Activated B cell treated with CpG ODN at 0.5 μM for 24 hours (primary cell): ENCODE measurements around the gene PTPRH. TPM values are rescaled to one million over a fixed set of nuclear protein-coding genes. Genes with fewer than 3 reads are reported as not detected.

Source experiments
- ATAC-seq: fragments of 200-7000 bp; cut with Tn5 transposase; one replicate; pipeline ENCODE4 v1.10.0; 2021; ENCODE audit warnings: low read depth, mild to moderate bottlenecking, moderate library complexity
- CTCF ChIA-PET: fragments of 350-600 bp; sonication (Branson Sonifier 250); formaldehyde crosslinking; loops from one replicate; lab custom pipeline; 2021; ENCODE audit warnings: antibody characterized with exemption; lab: Charles Lee
- POLR2A ChIA-PET: fragments of 350-600 bp; sonication (Branson Sonifier 250); formaldehyde crosslinking; loops from one replicate; lab custom pipeline; 2021; ENCODE audit warnings: antibody characterized with exemption; lab: Charles Lee
- DNase-seq: peaks from one replicate; pipeline ENCODE4 v3.0.0; 2022
- H3K27ac Mint-ChIP-seq: one replicate; pipeline ENCODE4 v1.8.0; 2020; ENCODE audit warnings: mixed read lengths
- H3K27me3 Mint-ChIP-seq: one replicate; pipeline ENCODE4 v1.8.0; 2021; ENCODE audit warnings: mixed read lengths
- H3K36me3 Mint-ChIP-seq: one replicate; pipeline ENCODE4 v1.8.0; 2021; ENCODE audit warnings: low read depth, mixed read lengths
- H3K4me1 Mint-ChIP-seq: one replicate; pipeline ENCODE4 v1.8.0; 2021; ENCODE audit warnings: mixed read lengths
- H3K4me3 Mint-ChIP-seq: one replicate; pipeline ENCODE4 v1.8.0; 2020; ENCODE audit warnings: mild to moderate bottlenecking, mixed read lengths
- H3K9me3 Mint-ChIP-seq: one replicate; pipeline ENCODE4 v1.8.0; 2020; ENCODE audit warnings: mixed read lengths
- CTCF ChIP-seq: fragments of 200-600 bp; IDR thresholded peaks from one replicate; pipeline ENCODE4 v1.8.0; 2022; ENCODE audit warnings: antibody characterized with exemption, mild to moderate bottlenecking
- intact Hi-C: fragments of 100-400 bp; cut with micrococcal nuclease; formaldehyde crosslinking; loops from one replicate; pipeline ENCODE4 v1.15.1; 2024
- total RNA-seq: library from RNA; stranded (reverse); gene quantifications from 2 replicates; pipeline ENCODE4 v1.2.3, GENCODE V29; 2022

The PTPRH gene
- total RNA-seq, 1 donor from 2014 or later = not detected

GRCh38 chr19:55175117-55175867, 34.0 kb downstream of the PTPRH start:
- Mint-ChIP-seq H3K4me3 (no peak overlapping the region), H3K27ac (no peak overlapping the region), H3K27me3 (peaks cover 70% of the 10 kb centered on the region), H3K4me1 (peaks cover 28% of the 10 kb centered on the region), H3K36me3 (no peaks in the 10 kb centered on the region), H3K9me3 (no peaks in the 10 kb centered on the region)
- no peak for DNase-seq
- ChIA-PET POLR2A (interaction anchor here (0.5 to 0.6 kb wide), 2 partner anchors 101 to 278 kb away, joined by 3 to 12 read pairs; no protein-coding TSS in a partner anchor), CTCF (no interaction called here)
- no peak for ATAC-seq
- intact Hi-C loops = loop anchor here (5.0 kb wide), 1 partner anchor 93 kb away; no protein-coding TSS in a partner anchor
- no peak for TF ChIP-seq CTCF

GRCh38 chr19:55174425-55175116, 34.7 kb downstream of the PTPRH start:
- intact Hi-C loops = loop anchor here (5.0 kb wide), 1 partner anchor 92 kb away; no protein-coding TSS in a partner anchor
- CTCF ChIA-PET = no interaction called here
- ATAC-seq = no peak
- Mint-ChIP-seq H3K27me3 (peaks cover 70% of the 10 kb centered on the region), H3K4me1 (peaks cover 23% of the 10 kb centered on the region), H3K36me3 (no peaks in the 10 kb centered on the region), H3K9me3 (no peaks in the 10 kb centered on the region), H3K4me3 (no peak overlapping the region), H3K27ac (no peak overlapping the region)
- DNase-seq = no peak
- POLR2A ChIA-PET = interaction anchor here (0.6 kb wide), 1 partner anchor 278 kb away, joined by 12 read pairs; no protein-coding TSS in a partner anchor
- TF ChIP-seq CTCF = no peak

GRCh38 chr19:55173714-55174409, 35.4 kb downstream of the PTPRH start:
- H3K27ac Mint-ChIP-seq = no peak overlapping the region
- no peaks in the 10 kb centered on the region for H3K36me3 Mint-ChIP-seq
- peaks cover 71% of the 10 kb centered on the region for H3K27me3 Mint-ChIP-seq
- CTCF ChIA-PET = no interaction called here
- peak; percentile 65 for ATAC-seq
- no peak for TF ChIP-seq CTCF
- no peaks in the 10 kb centered on the region for H3K9me3 Mint-ChIP-seq
- H3K4me3 Mint-ChIP-seq = peak overlapping the region; percentile 70
- intact Hi-C loops = no loop called here
- no peak for DNase-seq
- peaks cover 18% of the 10 kb centered on the region for H3K4me1 Mint-ChIP-seq
- POLR2A ChIA-PET = interaction anchor here (0.7 kb wide), 1 partner anchor 86 kb away, joined by 3 read pairs; no protein-coding TSS in a partner anchor

DNA sequence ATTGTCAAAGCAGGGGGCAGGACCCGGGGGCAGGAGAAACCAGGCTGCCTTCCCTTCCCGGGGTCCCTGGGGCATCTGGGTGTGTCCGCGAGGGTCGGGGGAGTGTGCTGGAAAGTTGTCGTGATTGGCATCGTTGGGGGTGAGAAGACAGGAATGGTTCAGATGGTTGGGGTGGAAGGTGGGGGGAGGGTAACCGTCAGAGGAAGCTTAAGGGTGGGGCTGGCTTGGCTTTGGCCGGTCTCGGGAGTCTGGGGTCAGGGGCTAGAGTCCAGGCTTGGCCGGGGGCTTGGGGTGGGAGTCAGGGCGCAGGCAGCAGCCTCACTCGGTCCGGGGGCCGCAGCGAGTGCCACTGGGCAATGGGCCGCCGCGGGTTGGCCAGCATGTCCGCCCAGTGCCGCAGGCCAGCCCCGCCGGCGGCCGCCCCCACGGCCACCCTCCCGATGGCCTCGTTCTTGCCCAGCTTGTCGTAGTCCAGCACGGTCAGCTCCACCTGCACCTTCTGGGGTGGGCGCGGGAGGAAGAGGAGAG, 36.1 kb downstream of the PTPRH start:
- ATAC-seq (no peak), DNase-seq (no peak)
- intact Hi-C loops = no loop called here
- ChIA-PET CTCF (no interaction called here), POLR2A (interaction anchor here (0.7 kb wide), 1 partner anchor 86 kb away, joined by 3 read pairs; no protein-coding TSS in a partner anchor)
- no peaks in the 10 kb centered on the region for H3K36me3 Mint-ChIP-seq
- no peak overlapping the region for H3K27ac Mint-ChIP-seq
- peaks cover 69% of the 10 kb centered on the region for H3K27me3 Mint-ChIP-seq
- H3K4me3 Mint-ChIP-seq = peak overlapping the region; percentile 70
- no peak for TF ChIP-seq CTCF
- peaks cover 13% of the 10 kb centered on the region for H3K4me1 Mint-ChIP-seq
- H3K9me3 Mint-ChIP-seq = no peaks in the 10 kb centered on the region
